ENCODE results near the gene BRIX1. TPM values are rescaled to one million over a fixed set of nuclear protein-coding genes. Genes with fewer than 3 reads are reported as not detected.
"Not testable (repeated sequence)": the region's sequence is repeated elsewhere in the genome, so short reads cannot be mapped to it uniquely, and the experiment has no call there.

The BRIX1 gene
- total RNA-seq, 1 donor from 2014 or later, result 42.1 TPM

DNA sequence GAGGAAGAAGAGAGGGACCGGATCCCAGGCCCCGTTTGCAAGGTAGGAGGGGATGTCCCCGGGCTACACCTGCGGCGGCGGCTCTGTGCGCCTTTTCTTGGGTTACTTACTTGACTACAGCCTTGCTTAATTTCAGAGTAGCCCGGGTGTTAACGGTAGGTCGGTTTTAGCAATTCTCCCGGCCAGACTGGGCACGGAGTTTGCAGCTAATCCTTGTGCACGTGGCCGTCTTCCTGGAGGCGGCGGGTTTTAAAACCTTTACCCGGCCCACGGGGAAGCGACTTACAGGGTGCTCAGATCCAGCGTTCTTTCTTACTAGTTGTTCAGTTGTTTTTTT lies 313 bp downstream of the BRIX1 start:
- no peak for DNase-seq (ENCODE audit: low spot score)

DNA sequence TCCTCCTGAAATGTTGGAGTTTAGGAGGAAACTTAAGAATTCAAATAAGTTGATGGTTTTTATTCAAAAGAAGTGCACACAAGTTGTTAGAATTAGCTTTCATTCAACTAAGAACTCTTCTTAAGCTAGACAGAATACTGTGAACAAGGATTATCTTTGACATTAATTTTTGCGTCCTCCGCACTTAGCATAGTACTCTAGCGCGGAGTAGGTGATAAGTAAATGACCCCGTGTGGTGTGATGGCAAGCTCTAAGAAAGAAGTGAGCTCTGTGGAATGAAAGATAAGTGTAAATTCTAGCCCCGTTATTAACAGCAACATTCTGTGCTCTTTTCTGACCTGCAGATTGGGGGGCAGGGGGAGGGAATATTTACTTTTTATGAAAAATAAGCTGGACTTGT lies 1.0 kb downstream of the BRIX1 start:
- DNase-seq (ENCODE audit: low spot score), result no peak

DNA sequence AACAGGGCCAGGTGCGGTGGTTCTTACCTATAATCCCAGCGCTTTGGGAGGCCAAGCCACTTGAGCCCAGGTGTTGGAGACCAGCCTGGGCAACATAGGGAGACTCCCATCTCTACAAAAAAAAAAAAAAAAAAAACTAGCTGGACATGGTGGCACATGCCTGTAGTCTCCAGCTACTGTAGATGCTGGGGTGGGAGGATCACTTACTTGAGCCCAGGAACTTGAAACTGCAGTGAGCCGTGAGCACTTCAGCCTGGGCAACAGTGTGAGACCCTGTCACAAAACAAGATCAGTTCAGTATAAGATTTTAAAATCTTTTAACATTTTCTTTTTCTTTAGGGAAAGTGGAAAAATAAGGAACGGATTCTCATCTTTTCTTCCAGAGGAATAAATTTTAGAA lies 2.5 kb downstream of the BRIX1 start:
- DNase-seq (ENCODE audit: low spot score), result no peak

DNA sequence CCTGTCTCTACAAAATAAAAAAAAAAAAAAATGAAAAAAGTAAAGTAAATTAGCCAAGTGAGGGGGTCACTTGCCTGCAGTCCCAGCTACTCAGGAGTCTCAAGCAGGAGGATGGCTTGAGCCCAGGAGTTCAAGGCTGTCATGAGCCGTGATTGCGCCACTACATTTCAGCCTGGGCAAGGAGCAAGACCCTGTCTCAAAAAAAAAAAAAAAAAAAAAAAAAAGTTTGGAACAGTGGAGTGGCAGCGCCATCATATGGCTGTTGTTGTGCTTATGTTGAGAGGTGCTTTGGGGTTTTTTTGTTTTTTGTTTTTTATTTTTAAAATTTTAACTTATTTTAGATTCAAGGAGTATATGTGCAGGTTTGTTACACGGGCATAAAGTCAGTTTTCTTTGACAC lies 3.6 kb downstream of the BRIX1 start:
- DNase-seq (ENCODE audit: low spot score), result no peak

DNA sequence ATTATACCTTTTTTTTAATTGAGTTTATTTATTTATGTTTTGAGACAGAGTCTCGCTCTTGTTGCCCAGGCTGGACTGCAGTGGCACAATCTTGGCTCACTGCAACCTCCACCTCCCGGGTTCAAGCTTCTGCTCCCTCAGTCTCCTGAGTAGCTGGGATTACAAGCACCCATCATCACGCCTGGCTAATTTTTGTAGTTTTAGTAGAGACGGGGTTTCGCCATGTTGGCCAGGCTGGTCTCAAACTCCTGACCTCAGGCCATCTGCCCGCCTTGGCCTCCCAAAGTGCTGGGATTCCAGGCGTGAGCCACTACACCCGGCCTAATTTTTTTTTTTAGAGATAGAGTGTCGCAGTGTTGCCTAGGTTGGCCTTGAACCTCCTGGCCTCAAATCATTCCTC lies 7.7 kb downstream of the BRIX1 start:
- DNase-seq (ENCODE audit: low spot score), result not testable (repeated sequence)

- no peak for DNase-seq (ENCODE audit: low spot score)
Measured at GRCh38 chr5:34923694-34924461, 8.4 kb downstream of the BRIX1 start.

- DNase-seq (ENCODE audit: low spot score), result no peak
Measured at GRCh38 chr5:34924462-34924765, 8.9 kb downstream of the BRIX1 start.

GRCh38 chr5:34926318-34926888 lies 10.9 kb downstream of the BRIX1 start:
- no peak for DNase-seq (ENCODE audit: low spot score)

GRCh38 chr5:34927785-34928184 lies 12.3 kb downstream of the BRIX1 start:
- no peak for DNase-seq (ENCODE audit: low spot score)

DNA sequence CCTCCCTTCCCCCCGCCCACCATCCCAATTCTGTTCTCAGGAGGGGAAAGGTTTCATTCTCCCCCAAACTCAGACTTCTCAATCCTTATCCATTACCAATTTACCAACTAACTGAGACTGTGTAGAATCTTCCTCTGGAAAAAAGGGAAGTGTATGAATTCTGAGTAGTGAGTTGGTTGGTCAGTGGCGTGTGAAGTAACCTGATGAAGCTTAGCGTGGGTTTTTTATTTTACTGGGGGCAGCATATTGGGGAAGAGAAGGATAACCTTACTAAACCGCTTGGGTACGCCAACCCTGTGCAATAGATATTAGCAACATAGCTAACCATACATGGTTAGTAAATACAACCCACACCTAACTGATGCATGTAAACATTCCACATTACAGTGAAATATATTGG lies 12.8 kb downstream of the BRIX1 start:
- no peak for DNase-seq (ENCODE audit: low spot score)

GRCh38 chr5:34929134-34929719 lies 13.7 kb downstream of the BRIX1 start, which contains the start of gene DNAJC21:
Gene DNAJC21, plus strand, starts transcription at chr5:34929559. Its CDS starts 261 bp downstream, at chr5:34929820.
- peak; percentile 98 for DNase-seq (ENCODE audit: low spot score)

GRCh38 chr5:34929720-34930461 lies 14.4 kb downstream of the BRIX1 start:
- peak; percentile 88 for DNase-seq (ENCODE audit: low spot score)

DNA sequence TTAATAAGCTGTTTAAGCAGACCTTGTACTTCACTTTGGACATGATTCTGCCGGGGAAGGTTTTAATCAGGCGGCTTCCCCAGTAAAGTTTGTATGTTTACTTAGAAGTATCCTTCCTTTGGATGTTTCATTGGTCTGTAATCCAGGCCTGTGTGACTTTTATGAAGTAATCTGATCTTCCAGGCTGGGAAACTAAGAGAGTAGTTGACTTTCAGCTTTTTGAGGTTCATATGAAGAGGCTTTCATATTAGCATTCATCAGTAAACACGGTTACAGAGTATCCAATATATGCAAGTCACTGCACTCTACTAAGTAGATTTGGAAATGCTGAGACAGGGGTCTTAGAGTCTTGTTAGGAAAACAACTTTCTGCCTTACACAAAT lies 14.9 kb downstream of the BRIX1 start:
- no peak for DNase-seq (ENCODE audit: low spot score)

DNA sequence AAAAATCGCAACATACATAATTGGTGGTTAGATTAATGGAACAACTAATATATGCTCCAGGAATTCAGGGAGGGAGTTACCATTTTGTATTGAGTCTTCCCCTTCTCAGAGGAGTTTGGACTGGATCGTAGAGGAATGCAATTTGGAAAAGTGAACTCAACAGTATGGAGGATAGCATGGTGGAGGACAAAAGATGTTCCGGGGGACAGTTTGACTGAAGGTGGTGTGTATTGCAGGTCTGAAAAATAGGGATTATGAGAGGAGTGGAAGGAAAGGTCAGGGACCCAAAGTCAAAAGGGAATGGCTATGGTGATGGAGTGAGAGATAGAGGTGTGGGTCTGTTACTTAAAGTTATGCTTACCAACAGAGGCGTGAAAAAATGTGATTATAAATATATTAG lies 15.4 kb downstream of the BRIX1 start:
- DNase-seq (ENCODE audit: low spot score), result no peak

DNA sequence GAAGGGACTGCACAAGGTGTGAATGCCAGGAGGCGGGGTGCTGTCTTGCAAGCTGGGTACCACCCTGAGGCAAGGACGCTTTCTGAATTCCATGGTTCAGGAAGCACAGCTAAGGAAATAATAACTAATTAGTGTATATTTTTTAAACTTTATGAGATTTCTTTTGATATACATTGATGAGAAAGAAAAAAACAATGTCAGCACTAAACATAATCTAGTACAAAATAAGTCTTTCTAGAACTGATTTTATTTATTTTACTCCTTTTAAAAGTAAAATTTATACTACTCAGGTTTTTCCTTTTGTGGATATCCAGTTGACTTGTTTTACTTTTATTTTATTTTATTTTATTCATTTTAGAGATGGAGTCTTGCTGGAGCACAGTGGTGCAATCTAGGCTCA lies 17.4 kb downstream of the BRIX1 start:
- DNase-seq (ENCODE audit: low spot score), result no peak

GRCh38 chr5:34941936-34942335 lies 26.4 kb downstream of the BRIX1 start:
- DNase-seq (ENCODE audit: low spot score), result no peak

DNA sequence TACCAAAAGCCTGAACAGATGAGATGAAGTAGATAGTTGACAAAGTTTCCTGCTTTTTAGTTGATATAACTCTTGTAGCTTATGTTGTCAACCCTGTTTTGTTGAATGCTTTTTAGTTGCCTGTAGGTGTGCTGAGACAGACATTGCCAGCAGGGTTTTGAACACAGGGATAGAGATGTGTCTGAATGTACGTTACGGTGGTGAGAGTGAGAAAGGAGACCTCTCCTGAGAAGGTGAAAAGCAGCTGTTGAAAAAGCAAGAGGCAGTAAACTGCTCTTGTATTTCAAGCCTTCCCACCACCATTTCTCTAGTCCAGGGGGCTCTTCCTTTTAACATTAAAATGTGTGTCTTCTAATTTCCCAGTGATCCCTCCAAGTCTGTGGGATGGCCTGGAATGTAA lies 28.5 kb downstream of the BRIX1 start:
- DNase-seq (ENCODE audit: low spot score), result no peak

GRCh38 chr5:34944460-34945047 lies 29.0 kb downstream of the BRIX1 start:
- DNase-seq (ENCODE audit: low spot score), result no peak

DNA sequence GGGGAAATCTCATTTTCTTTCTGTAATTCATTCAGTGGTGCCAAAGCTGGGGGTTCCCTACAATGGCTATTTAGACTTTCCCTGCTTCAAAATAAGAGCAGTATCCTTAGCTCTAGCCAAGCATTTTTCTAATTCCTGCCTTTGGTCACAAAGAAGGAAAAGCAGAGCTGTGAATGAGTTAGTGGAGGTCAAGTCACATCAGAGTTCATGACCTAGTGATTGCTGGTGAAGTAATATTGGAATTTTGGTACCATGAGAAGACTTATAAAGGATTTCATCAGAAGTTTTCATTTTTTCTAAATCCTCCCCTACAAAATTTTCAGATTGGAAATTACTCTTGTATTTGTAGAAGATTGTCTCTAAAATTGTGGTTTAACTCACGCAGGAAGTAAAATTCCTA lies 41.8 kb downstream of the BRIX1 start:
- DNase-seq (ENCODE audit: low spot score), result no peak

- no peak for DNase-seq (ENCODE audit: low spot score)
Measured at GRCh38 chr5:34957857-34958690, 42.6 kb downstream of the BRIX1 start.

DNA sequence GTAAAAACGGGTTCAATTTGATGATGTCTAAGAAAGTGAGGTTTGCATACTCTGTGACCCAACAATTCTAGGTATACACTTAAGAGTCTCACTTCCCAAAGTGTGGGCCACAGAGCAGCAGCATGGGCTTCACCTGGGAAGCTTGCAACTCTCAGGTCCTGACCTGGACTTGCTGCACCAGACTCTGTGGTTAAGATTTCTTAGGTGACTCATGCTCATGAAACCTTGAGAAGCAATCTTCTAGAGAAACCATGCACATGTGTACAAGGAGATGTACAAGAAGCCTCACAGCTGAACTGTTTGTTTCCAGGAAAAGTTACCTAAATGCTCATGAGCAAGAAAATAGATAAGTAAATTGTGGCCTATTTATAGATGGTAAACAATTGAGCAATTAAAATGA lies 43.8 kb downstream of the BRIX1 start:
- no peak for DNase-seq (ENCODE audit: low spot score)

DNA sequence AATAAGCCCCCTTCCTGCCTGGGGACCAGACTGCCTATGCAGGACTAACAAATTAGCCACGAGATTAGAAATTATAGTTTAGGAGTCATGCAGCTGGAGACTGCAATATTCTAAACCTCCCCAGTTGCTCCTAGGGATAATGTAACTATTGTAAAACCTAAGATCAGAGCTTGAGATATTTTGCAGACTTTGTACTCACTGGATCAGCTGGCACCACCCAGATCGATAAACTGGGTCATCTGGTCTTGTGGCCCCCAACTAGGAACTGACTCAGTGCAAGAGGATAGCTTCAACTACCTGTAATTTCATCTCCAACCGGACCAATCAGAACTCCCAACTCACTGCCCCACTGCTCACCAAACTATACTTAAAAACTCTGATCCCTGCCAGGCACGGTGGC lies 52.0 kb downstream of the BRIX1 start:
- DNase-seq (ENCODE audit: low spot score), result no peak
